B cell (primary cell): ENCODE results near the gene PALLD. TPM values are rescaled to one million over a fixed set of nuclear protein-coding genes. Genes with fewer than 3 reads are reported as not detected.

Experiments
- ATAC-seq: fragments of 200-7000 bp; cut with Tn5 transposase; one replicate; pipeline ENCODE4 v1.10.0; 2021; ENCODE audit warnings: low read depth, mild to moderate bottlenecking, moderate number of reproducible peaks, moderate library complexity
- CTCF ChIA-PET: fragments of 350-600 bp; sonication (Branson Sonifier 250); formaldehyde crosslinking; loops from one replicate; lab custom pipeline; 2021; ENCODE audit warnings: antibody characterized with exemption, inconsistent platforms; lab: Charles Lee
- POLR2A ChIA-PET: fragments of 350-600 bp; sonication (Branson Sonifier 250); formaldehyde crosslinking; loops from one replicate; lab custom pipeline; 2021; ENCODE audit warnings: antibody characterized with exemption; lab: Charles Lee
- DNase-seq: peaks from one replicate; pipeline ENCODE4 v3.0.0; 2013
- H2AFZ ChIP-seq: 2 replicates; pipeline ENCODE4 v1.6.1; 2012; ENCODE audit warnings: mild to moderate bottlenecking, low read depth, low read length; ENCODE audit not compliant: insufficient read depth, poor library complexity, severe bottlenecking
- H3K27ac ChIP-seq, 2 donors: 1 replicate in 1 of 2; 2 replicates in 1 of 2; pipeline ENCODE4 v1.5.1; 2012 to 2013; ENCODE audit warnings: low read length in 2 of 2, mild to moderate bottlenecking in 2 of 2, moderate library complexity in 1 of 2
- H3K27me3 ChIP-seq, 4 experiments: fragments of 200-600 bp in 1 of 4; sonication (generic) in 1 of 4; replicated peaks in 1 of 4; 1 replicate in 2 of 4; 2 replicates in 2 of 4; pipeline versions ENCODE4 v1.6.1 to v1.7.0; 2013 to 2016; ENCODE audit warnings: low read length in 3 of 4, mild to moderate bottlenecking in 2 of 4, mixed read lengths in 1 of 4, moderate library complexity in 1 of 4; ENCODE audit not compliant: insufficient read depth in 4 of 4, control insufficient read depth in 3 of 4; ENCODE audit errors: control extremely low read depth in 1 of 4
- H3K36me3 ChIP-seq, 2 experiments: replicated peaks in 1 of 2; 1 replicate in 1 of 2; 2 replicates in 1 of 2; pipeline versions ENCODE4 v1.6.1 to v1.7.1; 2013; ENCODE audit warnings: low read length in 1 of 2; ENCODE audit not compliant: insufficient read depth in 2 of 2, control insufficient read depth in 1 of 2; ENCODE audit errors: control extremely low read depth in 1 of 2, extremely low read depth in 1 of 2
- H3K4me1 ChIP-seq, 2 donors: fragments of 200-600 bp in 1 of 2; sonication (generic) in 1 of 2; 1 replicate in 1 of 2; 2 replicates in 1 of 2; pipeline versions ENCODE4 v1.5.1 to v1.6.1; 2013 to 2017; ENCODE audit warnings: low read length in 2 of 2; ENCODE audit not compliant: control insufficient read depth in 2 of 2, insufficient read depth in 2 of 2
- H3K4me2 ChIP-seq: replicated peaks from 2 replicates; pipeline ENCODE3; 2012; ENCODE audit warnings: mild to moderate bottlenecking, low read depth, low read length; ENCODE audit not compliant: poor library complexity, severe bottlenecking
- H3K4me3 ChIP-seq, 5 experiments: fragments of 200-600 bp in 1 of 5; sonication (generic) in 1 of 5; 1 replicate in 3 of 5; 2 replicates in 2 of 5; pipeline versions ENCODE4 v1.5.1 to v1.7.0; 2011 to 2016; ENCODE audit warnings: low read length in 4 of 5, mild to moderate bottlenecking in 4 of 5, low read depth in 2 of 5, control low read depth in 1 of 5, moderate library complexity in 1 of 5; ENCODE audit not compliant: insufficient read depth in 1 of 5; ENCODE audit errors: control extremely low read depth in 1 of 5, extremely low read depth in 1 of 5
- H3K79me2 ChIP-seq: fragments of 200-600 bp; sonication (generic); one replicate; pipeline ENCODE4 v1.6.0; 2016; ENCODE audit warnings: low read length; ENCODE audit not compliant: control insufficient read depth, insufficient read depth
- H3K9ac ChIP-seq: fragments of 200-600 bp; sonication (generic); 2 replicates; pipeline ENCODE4 v1.6.1; 2017; ENCODE audit warnings: mild to moderate bottlenecking, low read length, moderate library complexity
- H3K9me3 ChIP-seq, 3 donors: one replicate each; pipeline versions ENCODE4 v1.6.1 to v1.7.1; 2013; ENCODE audit warnings: low read length in 2 of 3; ENCODE audit not compliant: control insufficient read depth in 2 of 3, insufficient read depth in 1 of 3; ENCODE audit errors: control extremely low read depth in 1 of 3
- H4K20me1 ChIP-seq: 2 replicates; pipeline ENCODE4 v1.6.0; 2012; ENCODE audit warnings: mild to moderate bottlenecking, low read length; ENCODE audit not compliant: insufficient read depth, control insufficient read depth, poor library complexity, severe bottlenecking
- H3K27ac Mint-ChIP-seq: one replicate; pipeline ENCODE4 v1.8.0; 2021; ENCODE audit warnings: mixed read lengths
- H3K27me3 Mint-ChIP-seq: one replicate; pipeline ENCODE4 v1.8.0; 2021; ENCODE audit warnings: mixed read lengths
- H3K4me1 Mint-ChIP-seq: one replicate; pipeline ENCODE4 v1.8.0; 2021; ENCODE audit warnings: mixed read lengths
- H3K4me3 Mint-ChIP-seq: one replicate; pipeline ENCODE4 v1.8.0; 2021; ENCODE audit warnings: mixed read lengths
- H3K9me3 Mint-ChIP-seq: one replicate; pipeline ENCODE4 v1.8.0; 2022; ENCODE audit warnings: mixed read lengths; ENCODE audit not compliant: insufficient read depth
- EZH2 ChIP-seq: IDR thresholded peaks from 2 replicates; pipeline ENCODE4 v1.6.1; 2012; ENCODE audit warnings: borderline replicate concordance, low read depth, mild to moderate bottlenecking, moderate library complexity, low read length; ENCODE audit not compliant: insufficient read depth, poor library complexity, severe bottlenecking
- WGBS: methylation state at CpG from one replicate; pipeline ENCODE4 v1.1.5; 2013; ENCODE audit warnings: missing lambda C conversion rate; ENCODE audit not compliant: insufficient coverage; 5-methylcytosine and 5-hydroxymethylcytosine counted together
- intact Hi-C: fragments of 100-400 bp; cut with micrococcal nuclease; formaldehyde crosslinking; loops from one replicate; pipeline ENCODE4 v1.10.0; 2022
- polyA plus RNA-seq: library from polyadenylated mRNA; depleted of rRNA; stranded (reverse); fragments of >200 nt; gene quantifications from 2 replicates; pipeline ENCODE4 v1.2.3, GENCODE V29; 2012
- total RNA-seq, 2 donors: library from RNA; stranded (reverse); fragments of 120-200 nt in 1 of 2; gene quantifications; 1 replicate in 1 of 2; 2 replicates in 1 of 2; pipeline versions ENCODE4 v1.2.3 to v1.2.4, GENCODE V29; 2013 to 2022
- TF ChIP-seq, protein P1 (sequence below): fragments of 200-600 bp; IDR thresholded peaks from one replicate; pipeline ENCODE4 v1.8.0; 2022; ENCODE audit warnings: antibody characterized with exemption, mild to moderate bottlenecking

Gene PALLD
- total and polyA plus RNA-seq, 2 donors (not counting 1 experiment from before 2014, with no cell fraction given): 0.63 to 0.71 TPM

DNA sequence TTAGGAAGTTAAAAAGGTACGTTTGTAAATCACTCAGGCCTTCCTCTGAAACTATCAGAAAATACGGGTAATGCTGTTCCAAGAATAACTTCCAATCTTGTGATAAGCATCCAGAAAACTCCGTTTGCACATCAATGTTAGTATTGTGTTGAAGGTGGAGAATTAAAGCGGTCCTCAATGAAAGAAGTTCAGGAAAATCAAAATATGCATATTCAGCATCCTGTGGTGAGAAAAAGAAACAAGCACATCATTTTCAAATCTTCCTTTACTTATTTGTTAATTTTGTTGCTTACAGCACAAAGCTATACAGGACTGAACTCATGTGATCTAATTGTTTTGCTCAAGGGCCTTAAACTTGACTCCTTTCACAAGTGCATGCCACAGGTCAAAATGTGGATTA, 35.0 kb upstream of the PALLD start:
- Histone ChIP-seq H3K9ac (no peak overlapping the region), H3K9me3 (peaks cover 0 to 1% (median 0%) of the 10 kb centered on the region in 3 donors), H3K36me3 (peaks cover 0 to 13% of the 10 kb centered on the region in 2 experiments), H3K27ac (no peak overlapping the region), H3K27me3 (no peaks in the 10 kb centered on the region), H3K79me2 (no peaks in the 10 kb centered on the region), H3K4me1 (no peaks in the 10 kb centered on the region), H4K20me1 (no peaks in the 10 kb centered on the region), H3K4me3 (no peak overlapping the region), H2AFZ (no peak overlapping the region), H3K4me2 (no peak overlapping the region)
- Mint-ChIP-seq H3K27me3 (no peaks in the 10 kb centered on the region), H3K4me3 (no peak overlapping the region), H3K4me1 (no peaks in the 10 kb centered on the region), H3K9me3 (peaks cover 3% of the 10 kb centered on the region), H3K27ac (no peak overlapping the region)
- ChIA-PET POLR2A (no interaction called here), CTCF (no interaction called here)
- WGBS: no CpG with 5 or more reads among the region's 4 CpGs
- TF ChIP-seq EZH2: no peak
- TF ChIP-seq, protein P1, sequence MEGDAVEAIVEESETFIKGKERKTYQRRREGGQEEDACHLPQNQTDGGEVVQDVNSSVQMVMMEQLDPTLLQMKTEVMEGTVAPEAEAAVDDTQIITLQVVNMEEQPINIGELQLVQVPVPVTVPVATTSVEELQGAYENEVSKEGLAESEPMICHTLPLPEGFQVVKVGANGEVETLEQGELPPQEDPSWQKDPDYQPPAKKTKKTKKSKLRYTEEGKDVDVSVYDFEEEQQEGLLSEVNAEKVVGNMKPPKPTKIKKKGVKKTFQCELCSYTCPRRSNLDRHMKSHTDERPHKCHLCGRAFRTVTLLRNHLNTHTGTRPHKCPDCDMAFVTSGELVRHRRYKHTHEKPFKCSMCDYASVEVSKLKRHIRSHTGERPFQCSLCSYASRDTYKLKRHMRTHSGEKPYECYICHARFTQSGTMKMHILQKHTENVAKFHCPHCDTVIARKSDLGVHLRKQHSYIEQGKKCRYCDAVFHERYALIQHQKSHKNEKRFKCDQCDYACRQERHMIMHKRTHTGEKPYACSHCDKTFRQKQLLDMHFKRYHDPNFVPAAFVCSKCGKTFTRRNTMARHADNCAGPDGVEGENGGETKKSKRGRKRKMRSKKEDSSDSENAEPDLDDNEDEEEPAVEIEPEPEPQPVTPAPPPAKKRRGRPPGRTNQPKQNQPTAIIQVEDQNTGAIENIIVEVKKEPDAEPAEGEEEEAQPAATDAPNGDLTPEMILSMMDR: no peak
- no peak for DNase-seq
- ATAC-seq: no peak
- intact Hi-C loops: no loop called here

DNA sequence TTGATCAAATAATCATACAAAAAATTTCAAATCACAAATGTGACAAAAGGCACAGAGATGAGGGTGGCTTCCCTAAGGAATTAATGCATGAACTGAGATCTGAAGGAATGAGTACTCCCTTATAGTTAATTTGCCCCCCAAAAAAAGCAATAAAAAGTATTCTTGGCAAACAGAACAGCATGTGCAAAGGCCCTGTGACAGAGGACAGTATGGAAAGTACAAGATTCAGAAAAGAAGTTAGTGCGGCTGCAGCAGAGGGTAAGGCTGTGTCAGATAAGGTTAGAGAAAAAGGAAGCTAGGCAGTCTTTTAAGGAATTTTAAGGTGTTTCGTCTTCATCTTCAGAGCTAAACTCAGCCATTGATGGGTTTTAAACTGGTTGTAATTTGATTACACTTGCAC, 23.9 kb upstream of the PALLD start:
- H3K4me3 ChIP-seq: no peak overlapping the region
- peaks cover 0 to 2% (median under 1%) of the 10 kb centered on the region in 3 donors for H3K9me3 ChIP-seq
- no peak overlapping the region for H3K4me2 ChIP-seq
- Mint-ChIP-seq H3K4me1 (peaks cover 13% of the 10 kb centered on the region), H3K27ac (no peak overlapping the region), H3K9me3 (no peaks in the 10 kb centered on the region), H3K4me3 (no peak overlapping the region), H3K27me3 (no peaks in the 10 kb centered on the region)
- peaks cover 19 to 31% of the 10 kb centered on the region in 2 experiments for H3K36me3 ChIP-seq
- H3K4me1 ChIP-seq: no peaks in the 10 kb centered on the region
- 90% methylated on average over 2 of the region's 2 CpGs for WGBS
- no peak for ATAC-seq
- DNase-seq: no peak
- TF ChIP-seq, protein P1: no peak
- TF ChIP-seq EZH2: no peak
- no peaks in the 10 kb centered on the region for H3K79me2 ChIP-seq
- POLR2A ChIA-PET: no interaction called here
- CTCF ChIA-PET: no interaction called here
- no peaks in the 10 kb centered on the region for H4K20me1 ChIP-seq
- H3K27ac ChIP-seq: no peak overlapping the region
- intact Hi-C loops: no loop called here
- no peak overlapping the region for H2AFZ ChIP-seq
- no peak overlapping the region for H3K9ac ChIP-seq
- H3K27me3 ChIP-seq: no peaks in the 10 kb centered on the region
